HG03432 (cell line): ENCODE data around the gene FJX1.
"Not testable (repeated sequence)": the region's sequence is repeated elsewhere in the genome, so short reads cannot be mapped to it uniquely, and the experiment has no call there.

Source experiments
- ATAC-seq: cut with Tn5 transposase; IDR thresholded peaks from one replicate; pipeline ENCODE4 v1.9.1; 2021; ENCODE audit warnings: mild to moderate bottlenecking, moderate library complexity; ENCODE audit not compliant: unreplicated experiment

The FJX1 gene

GRCh38 chr11:35629914-35630313, 11.7 kb downstream of the FJX1 start:
- ATAC-seq: no peak

- no peak for ATAC-seq
Measured at GRCh38 chr11:35631891-35632290, 13.6 kb downstream of the FJX1 start.

GRCh38 chr11:35632301-35632700, 14.0 kb downstream of the FJX1 start:
- no peak for ATAC-seq

GRCh38 chr11:35633827-35634423, 15.7 kb downstream of the FJX1 start:
- no peak for ATAC-seq

- no peak for ATAC-seq
Measured at GRCh38 chr11:35635933-35636332, 17.7 kb downstream of the FJX1 start.

GRCh38 chr11:35639591-35640179, 21.4 kb downstream of the FJX1 start:
- ATAC-seq: no peak

- no peak for ATAC-seq
Measured at GRCh38 chr11:35641171-35641897, 23.1 kb downstream of the FJX1 start.

- no peak for ATAC-seq
Measured at GRCh38 chr11:35641964-35642363, 23.7 kb downstream of the FJX1 start.

- no peak for ATAC-seq
Measured at GRCh38 chr11:35647421-35648093, 29.3 kb downstream of the FJX1 start.

GRCh38 chr11:35650006-35650405, 31.7 kb downstream of the FJX1 start:
- no peak for ATAC-seq

- ATAC-seq: no peak
Measured at GRCh38 chr11:35650467-35650866, 32.2 kb downstream of the FJX1 start.

- ATAC-seq: no peak
Measured at GRCh38 chr11:35651263-35651662, 33.0 kb downstream of the FJX1 start.

- not testable (repeated sequence) for ATAC-seq
Measured at GRCh38 chr11:35652786-35653185, 34.5 kb downstream of the FJX1 start.

GRCh38 chr11:35654711-35655110, 36.5 kb downstream of the FJX1 start:
- ATAC-seq: no peak

- ATAC-seq: no peak
Measured at GRCh38 chr11:35655254-35655653, 37.0 kb downstream of the FJX1 start.

- ATAC-seq: no peak
Measured at GRCh38 chr11:35655856-35656255, 37.6 kb downstream of the FJX1 start.

GRCh38 chr11:35658020-35658948, 40.0 kb downstream of the FJX1 start:
- ATAC-seq: no peak

- no peak for ATAC-seq
Measured at GRCh38 chr11:35661534-35661933, 43.3 kb downstream of the FJX1 start.

GRCh38 chr11:35662061-35662648, 43.9 kb downstream of the FJX1 start:
- ATAC-seq: peak; percentile 40

GRCh38 chr11:35662649-35663407, 44.6 kb downstream of the FJX1 start, which contains the start of gene TRIM44:
TSS of gene TRIM44 (plus strand) at chr11:35662775. CDS start at chr11:35663112, 337 bp downstream.
- peak; percentile 93 for ATAC-seq
